ENCODE data around the gene FRY. TPM values are rescaled to one million over a fixed set of nuclear protein-coding genes. Genes with fewer than 3 reads are reported as not detected.

FRY gene
- total and polyA plus RNA-seq, 2 of the 13 experiments (the other 11 are each of a cell fraction or from before 2014, with no cell fraction given), result 8.2 to 13.1 TPM

DNA sequence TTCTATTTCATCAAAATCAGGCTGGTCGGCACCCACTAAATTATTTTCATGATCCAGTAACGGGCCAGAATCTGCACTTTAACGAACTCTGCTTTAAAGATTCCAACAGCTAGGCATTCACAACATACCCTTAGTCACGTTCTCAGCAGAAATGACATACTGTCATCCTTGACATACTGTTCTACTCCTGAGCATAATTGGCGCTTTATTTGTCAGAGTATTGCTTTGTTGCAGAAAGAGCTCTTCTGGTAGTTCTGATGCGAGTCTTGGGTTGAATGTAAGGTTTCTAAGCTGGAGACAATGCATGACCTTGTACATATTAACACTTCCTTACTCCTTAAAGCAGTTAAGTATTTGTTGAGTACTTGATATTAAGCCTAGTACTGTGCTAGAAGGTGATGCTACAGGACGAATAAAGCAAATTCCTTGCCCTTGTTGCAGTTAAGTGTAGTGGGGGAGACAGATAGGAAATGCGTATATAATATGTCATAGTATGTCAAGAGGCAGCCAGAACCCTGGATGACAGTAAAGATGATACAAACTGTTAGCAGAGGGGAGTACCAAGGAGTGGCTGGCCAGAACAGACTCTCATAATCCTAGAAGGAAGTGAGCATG, 32.2 kb downstream of the FRY start:
- peaks cover 87% of the 10 kb centered on the region for H3K4me1 ChIP-seq (ENCODE audit: insufficient read depth, low read length)
- intact Hi-C loops (cut with micrococcal nuclease; ENCODE audit: unreplicated experiment) (no loop called here), in situ Hi-C loops (cut with HindIII; ENCODE audit: extremely low pct_ligation_motif_present, low pct_unique_long_range_greater_than_20kb) (no loop called here)
- no peaks in the 10 kb centered on the region for H3K27me3 ChIP-seq (ENCODE audit: control insufficient read depth in 1 of 2, insufficient read depth in 2 of 2, low read length in 2 of 2)
- DNase-seq (ENCODE audit: low spot score), result no peak
- H3K9me3 ChIP-seq (ENCODE audit: low read length), result no peaks in the 10 kb centered on the region
- 94% methylated on average over 8 of the region's 8 CpGs for WGBS (ENCODE audit: low lambda C conversion rate)
- H3K4me3 ChIP-seq (replicated peaks in 1 of 3; ENCODE audit: insufficient read depth in 1 of 3, low read depth in 2 of 3, low read length in 3 of 3), result no peak overlapping the region
- no peak overlapping the region for H3K9ac ChIP-seq (ENCODE audit: insufficient read depth, low read depth, low read length)
- ATAC-seq, result no peak
- no TSS peak for BruUV-seq (replicated peaks)
- POLR2A ChIA-PET, result no interaction called here
- no peak overlapping the region for H2AFZ ChIP-seq (ENCODE audit: low read length)
- no peak overlapping the region for H3K27ac ChIP-seq (ENCODE audit: extremely low read length, insufficient read depth, low read length)
- TF ChIP-seq MAZ (IDR thresholded peaks at IDR 0.05; ENCODE audit: borderline replicate concordance, low read depth, low read length) (no peak), MAZ (CRISPR knock-in tag; IDR thresholded peaks at IDR 0.05; ENCODE audit: low read depth) (no peak), ZNF552 (CRISPR knock-in tag; IDR thresholded peaks at IDR 0.05; ENCODE audit: borderline replicate concordance) (no peak), TAF15 (IDR thresholded peaks at IDR 0.05; ENCODE audit: low read depth, low read length, poor library complexity, severe bottlenecking) (no peak), STAT6 (CRISPR knock-in tag; IDR thresholded peaks at IDR 0.05; ENCODE audit: borderline replicate concordance) (no peak), AHR (CRISPR knock-in tag; IDR thresholded peaks at IDR 0.05) (no peak), AKAP8 (CRISPR knock-in tag; IDR thresholded peaks at IDR 0.05) (no peak), ZNF232 (CRISPR knock-in tag; IDR thresholded peaks at IDR 0.05; ENCODE audit: borderline replicate concordance) (no peak)
- TF ChIP-seq, protein P1, sequence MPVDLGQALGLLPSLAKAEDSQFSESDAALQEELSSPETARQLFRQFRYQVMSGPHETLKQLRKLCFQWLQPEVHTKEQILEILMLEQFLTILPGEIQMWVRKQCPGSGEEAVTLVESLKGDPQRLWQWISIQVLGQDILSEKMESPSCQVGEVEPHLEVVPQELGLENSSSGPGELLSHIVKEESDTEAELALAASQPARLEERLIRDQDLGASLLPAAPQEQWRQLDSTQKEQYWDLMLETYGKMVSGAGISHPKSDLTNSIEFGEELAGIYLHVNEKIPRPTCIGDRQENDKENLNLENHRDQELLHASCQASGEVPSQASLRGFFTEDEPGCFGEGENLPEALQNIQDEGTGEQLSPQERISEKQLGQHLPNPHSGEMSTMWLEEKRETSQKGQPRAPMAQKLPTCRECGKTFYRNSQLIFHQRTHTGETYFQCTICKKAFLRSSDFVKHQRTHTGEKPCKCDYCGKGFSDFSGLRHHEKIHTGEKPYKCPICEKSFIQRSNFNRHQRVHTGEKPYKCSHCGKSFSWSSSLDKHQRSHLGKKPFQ (CRISPR knock-in tag; IDR thresholded peaks at IDR 0.05; ENCODE audit: insufficient replicate concordance), result no peak
- peaks cover 10% of the 10 kb centered on the region for H3K79me2 ChIP-seq (ENCODE audit: insufficient read depth, low read length)
- no peaks in the 10 kb centered on the region for H4K20me1 ChIP-seq (ENCODE audit: insufficient read depth, low read length)
- CTCF ChIA-PET (ENCODE audit: low intra/inter-chr PET ratio, low total read pairs), result no interaction called here
- no peak for FAIRE-seq
- no peaks in the 10 kb centered on the region for H3K36me3 ChIP-seq (replicated peaks in 1 of 2; ENCODE audit: control insufficient read depth in 1 of 2, insufficient read depth in 2 of 2, low read length in 2 of 2)
- H3K4me2 ChIP-seq (ENCODE audit: low read depth, low read length), result no peak overlapping the region

Data from HepG2 (cell line).